HG03575 (cell line): ENCODE results near the gene NSRP1.
"Not testable (repeated sequence)": the region's sequence is repeated elsewhere in the genome, so short reads cannot be mapped to it uniquely, and the experiment has no call there.

Experiments used
- ATAC-seq: cut with Tn5 transposase; IDR thresholded peaks from one replicate; pipeline ENCODE4 v1.9.1; 2021; ENCODE audit not compliant: unreplicated experiment, insufficient number of reproducible peaks, low FRiP score; ENCODE audit errors: extremely low read depth

Gene NSRP1

DNA sequence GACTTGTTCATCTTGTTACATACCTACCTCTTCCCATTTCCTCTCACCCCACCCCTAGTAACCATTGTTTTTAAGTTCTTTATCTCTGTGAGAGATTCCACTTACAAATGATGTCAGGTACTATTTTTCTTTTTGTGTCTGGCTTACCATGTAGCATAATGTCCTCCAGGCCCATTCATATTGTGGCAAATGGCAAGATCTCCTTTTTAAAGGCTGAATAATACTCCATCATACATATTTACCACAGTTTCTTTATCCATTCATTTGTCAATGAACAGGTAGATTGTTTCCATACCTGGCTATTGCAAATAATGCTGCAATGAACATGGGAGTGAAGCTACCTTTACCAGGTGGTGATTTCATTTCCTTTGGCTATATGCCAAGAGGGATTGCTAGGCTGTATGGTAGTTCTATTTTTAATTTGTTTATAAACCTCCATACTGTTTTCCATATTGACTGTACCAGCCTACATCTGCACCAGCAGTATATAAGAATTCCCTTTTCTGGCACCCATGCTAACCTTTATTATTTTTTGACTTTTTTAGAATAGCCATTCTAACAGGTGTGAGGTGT is 53.9 kb downstream of the NSRP1 start:
- ATAC-seq, result no peak

- no peak for ATAC-seq
Observed at GRCh38 chr17:30172560-30172959, 55.9 kb downstream of the NSRP1 start.

DNA sequence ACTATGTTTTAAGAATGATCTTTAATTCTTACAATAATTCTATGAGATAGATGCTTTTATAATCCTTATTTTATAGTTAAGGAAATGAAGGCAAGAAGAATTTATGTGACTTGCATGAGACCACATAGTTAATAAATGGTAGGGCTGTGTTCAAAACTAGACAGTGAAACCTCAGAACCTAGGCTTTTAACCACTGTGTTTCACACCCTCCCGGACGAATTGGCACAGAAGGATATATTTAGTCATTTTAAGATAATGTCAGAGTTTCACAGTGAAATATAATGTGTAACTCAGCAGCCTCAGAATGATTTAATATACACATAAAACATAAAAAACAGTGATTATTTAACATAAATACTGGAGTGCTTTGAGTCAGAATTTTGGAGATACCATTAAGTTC is 57.0 kb downstream of the NSRP1 start:
- ATAC-seq, result no peak

GRCh38 chr17:30174556-30174955 is 57.9 kb downstream of the NSRP1 start:
- ATAC-seq, result no peak

- ATAC-seq, result no peak
Observed at GRCh38 chr17:30176855-30177254, 60.2 kb downstream of the NSRP1 start.

DNA sequence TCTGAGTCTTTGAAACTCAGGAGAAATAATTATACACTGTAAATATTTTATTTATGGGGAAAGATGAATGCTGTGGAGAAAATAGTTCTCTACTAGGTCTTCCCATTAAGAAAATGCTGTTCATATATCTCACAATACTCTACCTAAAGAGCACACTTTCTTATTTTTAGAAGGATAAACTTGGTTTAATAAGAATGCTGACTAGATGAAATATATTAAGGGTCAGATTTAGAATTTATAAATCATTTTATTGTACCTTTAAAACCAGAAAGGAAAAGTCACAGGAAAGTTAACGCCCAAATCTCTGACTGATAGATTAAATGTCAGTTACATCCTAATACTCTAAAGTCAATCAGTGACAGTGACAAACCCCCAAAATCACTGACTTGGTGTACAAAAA is 70.1 kb downstream of the NSRP1 start:
- no peak for ATAC-seq

- ATAC-seq, result no peak
Observed at GRCh38 chr17:30187573-30187972, 71.0 kb downstream of the NSRP1 start.

DNA sequence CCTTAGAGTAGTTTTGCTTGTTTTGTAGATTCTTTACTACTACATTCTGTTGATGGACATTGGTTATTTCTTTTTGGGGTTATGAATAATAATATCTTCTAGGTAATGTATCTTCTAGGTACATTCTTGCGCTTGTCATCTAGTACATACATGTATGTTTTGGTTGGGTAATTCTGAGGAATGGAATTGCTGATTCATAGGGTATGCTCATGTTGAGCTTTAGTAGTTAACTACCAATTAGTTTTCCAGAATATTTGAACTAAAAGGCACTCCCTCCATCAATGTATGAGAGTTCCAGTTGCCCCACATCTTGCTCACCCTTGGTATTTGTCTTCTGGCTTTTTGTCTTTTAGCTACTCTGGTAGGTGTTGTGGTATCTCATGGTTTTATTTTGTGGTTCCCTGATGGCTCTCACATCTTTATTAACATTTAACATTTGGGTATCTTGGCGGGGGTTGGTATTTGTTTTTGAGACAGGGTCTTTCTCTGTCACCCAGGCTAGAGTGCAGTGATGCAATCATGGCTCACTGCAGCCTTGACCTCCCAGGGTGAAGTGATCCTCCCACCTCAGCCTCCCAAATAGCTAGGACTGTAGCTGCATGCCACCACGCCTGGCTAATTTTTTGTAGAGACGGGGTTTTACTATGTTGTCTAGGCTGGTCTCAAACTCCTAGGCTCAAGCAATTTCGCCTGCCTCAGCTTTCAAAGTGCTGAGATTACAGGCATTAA is 71.8 kb downstream of the NSRP1 start:
- no peak for ATAC-seq

DNA sequence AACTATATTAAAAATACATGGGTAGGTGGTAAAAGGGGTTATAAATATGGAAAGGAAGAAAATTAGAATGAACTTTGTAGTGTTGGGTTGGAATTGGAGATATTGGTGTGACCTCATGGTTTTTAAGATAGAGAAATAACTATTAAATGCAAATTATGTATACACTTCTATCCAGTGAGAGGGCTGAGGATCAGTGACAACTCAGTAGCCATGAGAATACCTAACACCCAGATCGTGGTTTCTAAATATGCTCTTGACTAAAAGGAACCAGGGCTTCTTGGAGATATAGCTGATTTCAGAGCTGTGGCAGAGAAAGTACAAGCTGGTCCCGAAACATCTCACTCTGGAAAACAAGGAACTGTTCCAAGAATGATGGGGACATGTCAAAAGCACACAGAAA is 74.5 kb downstream of the NSRP1 start:
- ATAC-seq, result no peak

DNA sequence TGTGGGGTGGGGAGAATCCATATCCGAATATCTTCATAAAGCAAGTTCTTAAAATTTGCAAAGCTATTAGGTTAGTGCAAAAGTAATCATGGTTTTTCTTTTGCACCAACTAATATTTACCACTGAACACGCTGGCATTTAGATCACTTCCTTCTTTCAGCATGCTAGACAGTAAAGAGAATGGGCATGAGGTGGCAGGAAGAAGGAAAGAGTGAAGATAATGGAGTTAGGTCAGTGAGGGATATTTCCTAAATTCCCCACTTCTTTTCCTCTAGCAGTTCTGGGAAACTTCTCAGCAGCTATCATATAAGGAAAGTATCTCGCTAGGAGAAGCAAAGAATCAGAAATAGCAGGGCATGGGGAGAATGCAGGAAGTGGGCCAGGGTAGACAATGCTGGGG is 79.9 kb downstream of the NSRP1 start:
- ATAC-seq, result no peak

GRCh38 chr17:30197416-30197815 is 80.8 kb downstream of the NSRP1 start:
- no peak for ATAC-seq

DNA sequence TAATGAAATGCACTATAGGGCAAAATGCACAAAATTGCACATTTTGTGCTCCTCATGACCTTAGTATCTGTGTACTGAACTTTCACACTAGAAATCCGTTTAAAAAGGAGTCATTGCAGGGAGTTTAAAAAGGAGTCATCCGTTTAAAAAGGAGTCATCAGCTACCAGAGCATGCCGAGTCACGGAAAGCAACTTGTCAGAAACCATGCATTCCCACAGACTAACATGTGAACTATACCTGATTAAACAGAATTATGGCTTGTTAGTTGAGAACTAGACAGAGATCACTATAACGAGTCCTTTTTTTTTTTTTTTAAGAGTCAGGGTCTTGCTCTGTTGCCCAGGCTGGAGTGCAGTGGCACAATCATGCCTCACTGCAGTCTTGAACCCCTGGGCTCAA is 83.0 kb downstream of the NSRP1 start:
- ATAC-seq, result no peak

GRCh38 chr17:30200106-30200505 is 83.5 kb downstream of the NSRP1 start:
- ATAC-seq, result no peak

DNA sequence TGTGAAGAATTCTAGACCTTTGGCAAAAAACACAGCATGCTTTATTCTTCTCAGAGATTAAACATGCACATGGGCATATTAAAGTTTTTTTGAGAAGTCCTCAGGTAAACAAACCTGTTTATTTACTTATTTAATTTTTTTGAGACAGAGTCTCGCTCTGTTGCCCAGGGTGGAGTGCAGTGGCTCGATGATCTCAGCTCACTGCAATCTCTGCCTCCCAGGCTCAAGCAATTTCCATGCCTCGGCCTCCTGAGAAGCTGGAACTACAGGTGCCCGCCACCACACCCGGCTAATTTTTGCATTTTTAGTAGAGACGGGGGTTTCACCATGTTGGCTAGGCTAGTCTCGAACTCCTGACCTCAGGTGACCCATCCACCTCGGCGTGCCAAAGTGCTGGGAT is 84.0 kb downstream of the NSRP1 start:
- not testable (repeated sequence) for ATAC-seq

- no peak for ATAC-seq
Observed at GRCh38 chr17:30203471-30203981, 86.9 kb downstream of the NSRP1 start.

DNA sequence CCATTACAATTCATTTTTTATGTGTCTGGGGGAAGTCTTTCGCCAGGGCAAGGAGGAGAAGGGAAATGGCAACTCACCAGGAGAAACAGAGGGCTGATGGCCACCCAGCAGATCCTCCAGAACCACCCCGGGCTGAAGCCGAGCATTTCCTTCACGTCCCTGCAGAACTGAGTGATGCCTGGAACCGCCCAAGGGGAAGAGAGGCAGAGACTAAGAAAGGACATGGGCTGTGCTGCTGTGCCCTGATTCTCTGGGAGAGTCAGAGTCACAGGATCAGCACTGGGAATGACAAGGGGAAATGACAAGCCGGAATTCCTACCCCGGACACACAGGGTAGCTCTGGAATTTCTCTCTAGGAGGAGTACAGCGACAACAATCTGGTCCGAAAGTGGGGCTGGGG is 91.0 kb downstream of the NSRP1 start:
- ATAC-seq, result no peak

DNA sequence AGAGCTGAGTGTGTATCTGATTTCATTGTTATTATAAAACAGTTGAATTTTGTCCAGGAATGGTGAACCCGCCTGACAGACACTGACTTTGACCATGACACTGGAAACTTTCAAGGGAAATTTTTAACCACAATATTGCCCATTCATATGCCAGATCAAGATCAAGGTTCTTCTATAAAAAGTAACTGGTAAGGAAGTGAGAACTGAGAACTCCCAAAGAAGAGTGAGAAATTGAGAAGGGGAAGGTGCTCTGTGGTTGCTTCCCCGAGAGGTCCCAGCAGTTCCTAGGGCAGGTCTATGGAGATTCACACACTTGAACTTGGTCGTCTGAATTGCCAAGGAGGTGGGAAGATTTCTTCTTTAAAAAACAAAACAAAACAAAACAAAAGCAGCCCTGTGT is 91.6 kb downstream of the NSRP1 start:
- no peak for ATAC-seq

DNA sequence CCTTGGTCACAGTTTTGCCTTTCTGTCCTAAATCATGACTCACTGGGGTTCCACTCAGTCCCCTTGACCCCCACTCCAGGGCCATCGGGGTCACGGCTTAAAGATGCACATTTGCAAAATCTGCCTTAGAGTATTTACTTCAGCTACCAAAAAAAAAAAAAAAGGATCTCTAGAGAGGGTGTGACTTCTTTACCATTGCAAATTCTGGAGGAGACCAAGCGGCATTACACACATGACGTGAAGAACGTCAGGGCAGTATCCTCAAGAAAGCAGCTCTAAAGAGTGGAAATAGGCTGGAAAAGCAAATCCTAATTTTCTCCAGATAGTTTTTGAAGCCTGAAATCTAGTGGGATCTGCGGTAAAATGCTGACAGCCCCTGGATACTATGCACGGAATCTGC is 93.3 kb downstream of the NSRP1 start:
- no peak for ATAC-seq

- no peak for ATAC-seq
Observed at GRCh38 chr17:30210366-30210765, 93.8 kb downstream of the NSRP1 start.

DNA sequence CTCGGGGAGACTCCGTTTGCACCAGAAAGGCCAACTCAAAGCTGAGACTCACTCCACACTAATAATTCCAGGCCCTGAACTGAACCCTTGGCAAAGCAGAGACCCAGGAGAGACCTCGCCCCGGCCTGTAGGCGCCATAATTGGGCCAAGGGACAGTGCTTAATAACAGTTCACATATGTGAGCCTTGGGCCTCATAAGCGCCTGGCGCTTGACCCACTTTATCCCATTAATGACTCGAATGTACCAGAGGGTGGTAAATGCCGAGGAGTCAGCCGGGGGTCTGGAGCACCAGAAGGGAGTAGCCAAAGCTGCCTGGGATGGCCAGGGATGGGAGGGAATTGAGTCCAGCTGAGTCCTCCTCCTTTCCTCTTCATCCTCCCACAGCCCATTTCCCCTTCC is 94.3 kb downstream of the NSRP1 start:
- ATAC-seq, result no peak

DNA sequence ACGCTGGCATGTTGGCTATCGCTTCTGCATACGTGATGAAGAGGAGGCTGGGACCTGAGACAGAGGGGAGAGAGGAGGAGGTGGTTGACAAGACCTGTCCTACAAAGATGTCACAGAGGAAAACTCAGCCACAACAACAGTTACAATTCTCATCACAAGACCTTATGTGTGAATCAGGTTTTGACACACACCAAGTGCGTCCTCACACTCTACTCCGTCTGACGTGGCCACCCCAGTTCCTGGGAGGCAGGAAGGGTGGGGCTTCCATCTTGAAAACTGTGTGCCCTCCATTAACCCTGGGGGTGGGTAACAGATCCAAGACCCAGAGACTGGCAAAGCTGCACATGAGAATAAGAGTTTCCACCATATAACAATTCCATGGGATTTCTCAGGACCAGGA is 94.8 kb downstream of the NSRP1 start:
- ATAC-seq, result no peak
